Osteocyte (in vitro differentiated cells): ENCODE measurements around the gene CIITA. TPM values are rescaled to one million over a fixed set of nuclear protein-coding genes. Genes with fewer than 3 reads are reported as not detected.
"Not testable (repeated sequence)": the region's sequence is repeated elsewhere in the genome, so short reads cannot be mapped to it uniquely, and the experiment has no call there.

ENCODE experiments used
- DNase-seq: peaks from one replicate; pipeline ENCODE4 v3.0.0; 2021; ENCODE audit warnings: mixed read lengths; ENCODE audit not compliant: unreplicated experiment; ENCODE audit errors: extremely low spot score
- H3K27ac Mint-ChIP-seq: one replicate; pipeline ENCODE4 v1.8.0; 2021; ENCODE audit warnings: mild to moderate bottlenecking, mixed read lengths; ENCODE audit not compliant: unreplicated experiment
- H3K27me3 Mint-ChIP-seq: one replicate; pipeline ENCODE4 v1.8.0; 2021; ENCODE audit warnings: mixed read lengths; ENCODE audit not compliant: unreplicated experiment
- H3K36me3 Mint-ChIP-seq: one replicate; pipeline ENCODE4 v1.8.0; 2021; ENCODE audit warnings: mixed read lengths; ENCODE audit not compliant: unreplicated experiment
- H3K4me1 Mint-ChIP-seq: one replicate; pipeline ENCODE4 v1.8.0; 2021; ENCODE audit warnings: mixed read lengths; ENCODE audit not compliant: unreplicated experiment
- H3K4me3 Mint-ChIP-seq: one replicate; pipeline ENCODE4 v1.8.0; 2021; ENCODE audit warnings: mild to moderate bottlenecking, moderate library complexity, mixed read lengths; ENCODE audit not compliant: unreplicated experiment
- H3K9me3 Mint-ChIP-seq: one replicate; pipeline ENCODE4 v1.8.0; 2021; ENCODE audit warnings: mixed read lengths; ENCODE audit not compliant: unreplicated experiment
- CTCF ChIP-seq: fragments of 200-600 bp; sonication (generic); IDR thresholded peaks from 2 replicates; pipeline ENCODE4 v1.5.0; 2021; ENCODE audit warnings: antibody characterized with exemption, mild to moderate bottlenecking, moderate library complexity
- total RNA-seq: library from RNA; stranded (reverse); gene quantifications from 2 replicates; pipeline ENCODE4 v1.2.1, GENCODE V29; 2021

The CIITA gene
- total RNA-seq, 1 donor from 2014 or later: not detected

GRCh38 chr16:10926094-10926493 lies 49.1 kb downstream of the CIITA start:
- Mint-ChIP-seq H3K4me3 (no peak overlapping the region), H3K4me1 (no peaks in the 10 kb centered on the region), H3K27me3 (no peaks in the 10 kb centered on the region), H3K36me3 (peaks cover 20% of the 10 kb centered on the region), H3K27ac (no peak overlapping the region), H3K9me3 (no peaks in the 10 kb centered on the region)
- no peak for DNase-seq
- no peak for TF ChIP-seq CTCF

- TF ChIP-seq CTCF: no peak
- Mint-ChIP-seq H3K4me3 (no peak overlapping the region), H3K27me3 (no peaks in the 10 kb centered on the region), H3K36me3 (peaks cover 20% of the 10 kb centered on the region), H3K27ac (no peak overlapping the region), H3K4me1 (no peaks in the 10 kb centered on the region), H3K9me3 (no peaks in the 10 kb centered on the region)
- DNase-seq: no peak
Observed at GRCh38 chr16:10926867-10927266, 49.9 kb downstream of the CIITA start.

GRCh38 chr16:10927497-10928112 lies 50.6 kb downstream of the CIITA start:
- TF ChIP-seq CTCF: no peak
- H3K27me3 Mint-ChIP-seq: no peaks in the 10 kb centered on the region

GRCh38 chr16:10929097-10929496 lies 52.1 kb downstream of the CIITA start:
- not testable (repeated sequence) for H3K9me3 Mint-ChIP-seq, H3K4me1 Mint-ChIP-seq, DNase-seq, H3K27ac Mint-ChIP-seq, H3K4me3 Mint-ChIP-seq, H3K27me3 Mint-ChIP-seq
- peaks cover 23% of the 10 kb centered on the region for H3K36me3 Mint-ChIP-seq

More at GRCh38 chr16:10927497-10928112, 50.6 kb downstream of the CIITA start:
- Mint-ChIP-seq H3K27ac (no peak overlapping the region), H3K4me3 (no peak overlapping the region), H3K9me3 (no peaks in the 10 kb centered on the region), H3K4me1 (no peaks in the 10 kb centered on the region), H3K36me3 (peaks cover 20% of the 10 kb centered on the region)
- DNase-seq: no peak

GRCh38 chr16:10929853-10930754 lies 53.1 kb downstream of the CIITA start:
- Mint-ChIP-seq H3K27me3 (no peaks in the 10 kb centered on the region), H3K4me1 (no peaks in the 10 kb centered on the region), H3K4me3 (no peak overlapping the region), H3K9me3 (no peaks in the 10 kb centered on the region), H3K36me3 (peaks cover 20% of the 10 kb centered on the region), H3K27ac (no peak overlapping the region)
- no peak for TF ChIP-seq CTCF
- DNase-seq: no peak
